Tibial nerve (tissue), 4 donors: Measurements from ENCODE around the gene ROMO1.

ENCODE experiments used
- EP300 ChIP-seq, 2 donors: sonication (generic); formaldehyde crosslinking; IDR thresholded peaks; one replicate each; pipeline ENCODE4 v1.6.1; 2017; ENCODE audit warnings: antibody characterized with exemption in 2 of 2, mild to moderate bottlenecking in 1 of 2
- POLR2A ChIP-seq, 2 donors: fragments of 450-650 bp; IDR thresholded peaks; one replicate each; pipeline ENCODE4 v1.6.1; 2017; ENCODE audit warnings: antibody characterized with exemption in 2 of 2, mild to moderate bottlenecking in 2 of 2, moderate library complexity in 2 of 2
- TF ChIP-seq, protein P1 (sequence below), 5 experiments: fragments of 200-600 bp in 3 of 5; fragments of 450-650 bp in 2 of 5; sonication (generic) in 3 of 5; IDR thresholded peaks; one replicate each; pipeline ENCODE4 v1.5.1; 2016 to 2019; ENCODE audit warnings: antibody characterized with exemption in 5 of 5, mild to moderate bottlenecking in 3 of 5, moderate library complexity in 2 of 5

DNA sequence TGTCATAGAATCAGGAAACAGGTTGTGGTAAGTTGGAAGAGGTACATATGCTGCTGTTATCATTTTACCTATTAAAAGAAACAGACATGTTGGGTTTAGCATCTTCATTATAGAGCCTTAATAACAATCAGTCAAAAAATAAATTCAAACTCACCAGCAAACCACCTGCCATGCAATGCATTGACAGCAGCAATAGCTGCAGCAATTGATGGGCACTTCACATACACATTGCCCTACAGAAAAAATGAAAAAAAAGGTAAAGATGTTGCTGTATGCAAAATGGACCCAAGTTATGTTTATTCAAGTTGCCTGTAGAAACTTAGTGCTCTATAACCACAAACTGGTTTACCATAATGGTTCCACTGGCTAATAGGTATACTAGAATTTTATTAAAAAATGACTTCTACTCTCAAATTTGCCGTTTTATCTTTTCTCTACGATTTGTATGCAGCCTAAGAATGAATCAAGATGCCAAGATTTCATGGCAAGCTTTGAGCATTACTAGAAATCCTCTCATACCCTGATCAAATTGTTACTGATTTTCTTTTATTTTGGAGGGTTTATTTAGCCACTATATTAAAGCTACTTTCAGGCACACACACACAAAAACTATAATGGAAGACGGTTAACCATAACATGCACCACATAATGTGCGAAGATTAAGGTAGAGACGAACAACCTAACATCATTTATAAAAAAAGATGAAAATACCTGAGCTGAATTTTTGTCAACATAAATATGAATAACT lies 5.5 kb downstream of the ROMO1 start:
- TF ChIP-seq, protein P1, sequence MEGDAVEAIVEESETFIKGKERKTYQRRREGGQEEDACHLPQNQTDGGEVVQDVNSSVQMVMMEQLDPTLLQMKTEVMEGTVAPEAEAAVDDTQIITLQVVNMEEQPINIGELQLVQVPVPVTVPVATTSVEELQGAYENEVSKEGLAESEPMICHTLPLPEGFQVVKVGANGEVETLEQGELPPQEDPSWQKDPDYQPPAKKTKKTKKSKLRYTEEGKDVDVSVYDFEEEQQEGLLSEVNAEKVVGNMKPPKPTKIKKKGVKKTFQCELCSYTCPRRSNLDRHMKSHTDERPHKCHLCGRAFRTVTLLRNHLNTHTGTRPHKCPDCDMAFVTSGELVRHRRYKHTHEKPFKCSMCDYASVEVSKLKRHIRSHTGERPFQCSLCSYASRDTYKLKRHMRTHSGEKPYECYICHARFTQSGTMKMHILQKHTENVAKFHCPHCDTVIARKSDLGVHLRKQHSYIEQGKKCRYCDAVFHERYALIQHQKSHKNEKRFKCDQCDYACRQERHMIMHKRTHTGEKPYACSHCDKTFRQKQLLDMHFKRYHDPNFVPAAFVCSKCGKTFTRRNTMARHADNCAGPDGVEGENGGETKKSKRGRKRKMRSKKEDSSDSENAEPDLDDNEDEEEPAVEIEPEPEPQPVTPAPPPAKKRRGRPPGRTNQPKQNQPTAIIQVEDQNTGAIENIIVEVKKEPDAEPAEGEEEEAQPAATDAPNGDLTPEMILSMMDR (IDR thresholded peaks at IDR 0.05), result no peak
- TF ChIP-seq POLR2A (IDR thresholded peaks at IDR 0.05) (no peak), EP300 (IDR thresholded peaks at IDR 0.05) (no peak)
